CD4-positive, alpha-beta T cell (primary cell): ENCODE measurements around the gene UNC93A. TPM values are rescaled to one million over a fixed set of nuclear protein-coding genes. Genes with fewer than 3 reads are reported as not detected.

ENCODE experiments used
- ATAC-seq: fragments of 200-7000 bp; cut with Tn5 transposase; one replicate; pipeline ENCODE4 v1.10.0; 2022; ENCODE audit warnings: mild to moderate bottlenecking; ENCODE audit not compliant: poor library complexity
- CTCF ChIA-PET: fragments of 350-600 bp; sonication (Branson Sonifier 250); formaldehyde crosslinking; loops from one replicate; lab custom pipeline; 2021; ENCODE audit warnings: antibody characterized with exemption, inconsistent platforms; lab: Charles Lee
- POLR2A ChIA-PET: fragments of 350-600 bp; sonication (Branson Sonifier 250); formaldehyde crosslinking; loops from one replicate; lab custom pipeline; 2021; ENCODE audit warnings: antibody characterized with exemption, inconsistent platforms; lab: Charles Lee
- DNase-seq, 14 experiments: peaks; one replicate each; pipeline ENCODE4 v3.0.0-alpha.2; 2013 to 2020; ENCODE audit warnings: mixed read lengths in 2 of 14
- H3K27ac ChIP-seq, 2 donors: one replicate each; pipeline versions ENCODE4 v1.5.1 to v1.7.0; 2013; ENCODE audit warnings: low read length in 2 of 2, low read depth in 1 of 2, mild to moderate bottlenecking in 1 of 2
- H3K27me3 ChIP-seq, 2 experiments: 1 replicate in 1 of 2; 2 replicates in 1 of 2; pipeline versions ENCODE4 v1.6.1 to v1.7.0; 2013; ENCODE audit warnings: low read length in 2 of 2, control low read depth in 1 of 2, mild to moderate bottlenecking in 1 of 2, moderate library complexity in 1 of 2; ENCODE audit not compliant: insufficient read depth in 2 of 2, control insufficient read depth in 1 of 2
- H3K36me3 ChIP-seq: one replicate; pipeline ENCODE4 v1.6.1; 2013; ENCODE audit warnings: low read length, control low read depth; ENCODE audit not compliant: insufficient read depth
- H3K4me1 ChIP-seq: one replicate; pipeline ENCODE4 v1.6.1; 2013; ENCODE audit warnings: low read length, control low read depth; ENCODE audit not compliant: insufficient read depth
- H3K4me3 ChIP-seq: one replicate; pipeline ENCODE4 v1.5.1; 2013; ENCODE audit warnings: mild to moderate bottlenecking, low read length, moderate library complexity
- H3K9me3 ChIP-seq, 2 experiments: 1 replicate in 1 of 2; 2 replicates in 1 of 2; pipeline versions ENCODE4 v1.6.1 to v1.7.0; 2013; ENCODE audit warnings: low read length in 2 of 2, mild to moderate bottlenecking in 2 of 2, control low read depth in 1 of 2, moderate library complexity in 1 of 2; ENCODE audit not compliant: control insufficient read depth in 1 of 2, insufficient read depth in 1 of 2
- H3K27ac Mint-ChIP-seq: one replicate; pipeline ENCODE4 v1.8.0; 2020; ENCODE audit warnings: mixed read lengths
- H3K27me3 Mint-ChIP-seq: one replicate; pipeline ENCODE4 v1.8.0; 2021; ENCODE audit warnings: mixed read lengths
- H3K36me3 Mint-ChIP-seq: one replicate; pipeline ENCODE4 v1.8.0; 2021; ENCODE audit warnings: low read depth, mixed read lengths
- H3K4me1 Mint-ChIP-seq: one replicate; pipeline ENCODE4 v1.8.0; 2021; ENCODE audit warnings: low read depth, mixed read lengths
- H3K4me3 Mint-ChIP-seq: one replicate; pipeline ENCODE4 v1.8.0; 2020; ENCODE audit warnings: mild to moderate bottlenecking, mixed read lengths
- H3K9me3 Mint-ChIP-seq: one replicate; pipeline ENCODE4 v1.8.0; 2020; ENCODE audit warnings: mixed read lengths
- intact Hi-C, 2 experiments: fragments of 100-400 bp; cut with DNase I in 1 of 2; cut with micrococcal nuclease in 1 of 2; formaldehyde crosslinking; loops; one replicate each; pipeline versions ENCODE4 v1.15.1 to v1.9.0; 2023 to 2025; cut with DNase I, micrococcal nuclease
- total RNA-seq, 174 experiments: library from RNA in 2 of 174; stranded (reverse) in 2 of 174; gene quantifications; one replicate each; pipeline ENCODE4 v1.2.3 and lab custom pipeline; 2021 to 2026
- TF ChIP-seq, protein P1 (sequence below): fragments of 200-600 bp; IDR thresholded peaks from one replicate; pipeline ENCODE4 v1.8.0; 2022; ENCODE audit warnings: antibody characterized with exemption, mild to moderate bottlenecking

Gene UNC93A
- total RNA-seq, 2 experiments from 2014 or later, result not detected

DNA sequence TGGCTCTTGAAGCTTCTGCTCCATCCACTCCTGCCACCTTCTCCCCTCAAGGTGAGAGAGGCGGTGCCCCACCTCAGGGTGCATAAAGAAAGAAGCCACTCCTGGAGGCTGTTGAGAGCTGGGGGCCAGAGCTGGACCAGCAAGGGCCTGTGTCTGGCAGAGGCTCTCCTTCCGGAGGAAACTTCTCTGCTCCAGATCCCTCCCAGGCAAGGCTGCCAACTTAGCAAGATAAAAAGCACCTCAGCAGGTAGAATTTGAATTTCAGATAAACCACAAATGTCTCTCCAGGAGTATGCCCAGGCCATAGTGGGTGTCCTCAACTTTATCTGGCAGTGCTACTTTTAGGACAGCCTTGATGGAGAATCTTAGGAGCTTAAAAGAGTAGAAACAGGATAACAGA is 13.8 kb downstream of the UNC93A start:
- H3K27ac ChIP-seq, result no peak overlapping the region
- H3K9me3 Mint-ChIP-seq, result no peaks in the 10 kb centered on the region
- CTCF ChIA-PET, result no interaction called here
- POLR2A ChIA-PET, result no interaction called here
- no peaks in the 10 kb centered on the region for H3K27me3 ChIP-seq
- no peaks in the 10 kb centered on the region for H3K36me3 ChIP-seq
- peaks cover 13% of the 10 kb centered on the region for H3K27me3 Mint-ChIP-seq
- ATAC-seq, result no peak
- H3K4me3 ChIP-seq, result no peak overlapping the region
- peaks cover 0 to 5% of the 10 kb centered on the region in 2 experiments for H3K9me3 ChIP-seq
- no peak overlapping the region for H3K27ac Mint-ChIP-seq
- H3K4me1 ChIP-seq, result no peaks in the 10 kb centered on the region
- DNase-seq, result no peak
- intact Hi-C loops, result no loop called here
- TF ChIP-seq, protein P1, sequence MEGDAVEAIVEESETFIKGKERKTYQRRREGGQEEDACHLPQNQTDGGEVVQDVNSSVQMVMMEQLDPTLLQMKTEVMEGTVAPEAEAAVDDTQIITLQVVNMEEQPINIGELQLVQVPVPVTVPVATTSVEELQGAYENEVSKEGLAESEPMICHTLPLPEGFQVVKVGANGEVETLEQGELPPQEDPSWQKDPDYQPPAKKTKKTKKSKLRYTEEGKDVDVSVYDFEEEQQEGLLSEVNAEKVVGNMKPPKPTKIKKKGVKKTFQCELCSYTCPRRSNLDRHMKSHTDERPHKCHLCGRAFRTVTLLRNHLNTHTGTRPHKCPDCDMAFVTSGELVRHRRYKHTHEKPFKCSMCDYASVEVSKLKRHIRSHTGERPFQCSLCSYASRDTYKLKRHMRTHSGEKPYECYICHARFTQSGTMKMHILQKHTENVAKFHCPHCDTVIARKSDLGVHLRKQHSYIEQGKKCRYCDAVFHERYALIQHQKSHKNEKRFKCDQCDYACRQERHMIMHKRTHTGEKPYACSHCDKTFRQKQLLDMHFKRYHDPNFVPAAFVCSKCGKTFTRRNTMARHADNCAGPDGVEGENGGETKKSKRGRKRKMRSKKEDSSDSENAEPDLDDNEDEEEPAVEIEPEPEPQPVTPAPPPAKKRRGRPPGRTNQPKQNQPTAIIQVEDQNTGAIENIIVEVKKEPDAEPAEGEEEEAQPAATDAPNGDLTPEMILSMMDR, result no peak
- no peak overlapping the region for H3K4me3 Mint-ChIP-seq
- H3K36me3 Mint-ChIP-seq, result no peaks in the 10 kb centered on the region
- H3K4me1 Mint-ChIP-seq, result no peaks in the 10 kb centered on the region

DNA sequence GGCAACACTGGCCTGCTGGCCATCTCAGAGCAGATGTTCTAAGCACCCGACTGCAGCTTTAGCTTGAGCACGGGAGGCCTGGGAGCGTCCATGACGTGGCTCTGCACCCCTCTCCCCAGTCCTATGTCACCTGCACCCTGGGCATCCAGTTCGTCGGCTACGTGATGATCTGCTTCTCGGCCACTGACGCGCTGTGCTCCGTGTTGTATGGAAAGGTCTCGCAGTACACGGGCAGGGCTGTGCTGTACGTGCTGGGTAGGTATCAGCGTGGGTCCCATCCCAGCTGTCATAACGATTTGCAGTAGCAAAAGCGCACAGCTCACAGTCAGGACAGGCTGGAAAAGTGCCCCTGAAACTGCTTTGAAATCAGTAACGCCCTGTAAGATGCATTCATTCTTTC is 14.7 kb downstream of the UNC93A start:
- Mint-ChIP-seq H3K27me3 (peaks cover 12% of the 10 kb centered on the region), H3K4me3 (no peak overlapping the region), H3K36me3 (no peaks in the 10 kb centered on the region), H3K9me3 (no peaks in the 10 kb centered on the region), H3K4me1 (no peaks in the 10 kb centered on the region), H3K27ac (no peak overlapping the region)
- peaks cover 0 to 5% of the 10 kb centered on the region in 2 experiments for H3K9me3 ChIP-seq
- intact Hi-C loops, result no loop called here
- TF ChIP-seq, protein P1, result no peak
- CTCF ChIA-PET, result no interaction called here
- ATAC-seq (no peak), DNase-seq (no peak)
- no peaks in the 10 kb centered on the region for H3K27me3 ChIP-seq
- no peaks in the 10 kb centered on the region for H3K4me1 ChIP-seq
- no peaks in the 10 kb centered on the region for H3K36me3 ChIP-seq
- H3K4me3 ChIP-seq, result no peak overlapping the region
- no peak overlapping the region for H3K27ac ChIP-seq
- POLR2A ChIA-PET, result no interaction called here

DNA sequence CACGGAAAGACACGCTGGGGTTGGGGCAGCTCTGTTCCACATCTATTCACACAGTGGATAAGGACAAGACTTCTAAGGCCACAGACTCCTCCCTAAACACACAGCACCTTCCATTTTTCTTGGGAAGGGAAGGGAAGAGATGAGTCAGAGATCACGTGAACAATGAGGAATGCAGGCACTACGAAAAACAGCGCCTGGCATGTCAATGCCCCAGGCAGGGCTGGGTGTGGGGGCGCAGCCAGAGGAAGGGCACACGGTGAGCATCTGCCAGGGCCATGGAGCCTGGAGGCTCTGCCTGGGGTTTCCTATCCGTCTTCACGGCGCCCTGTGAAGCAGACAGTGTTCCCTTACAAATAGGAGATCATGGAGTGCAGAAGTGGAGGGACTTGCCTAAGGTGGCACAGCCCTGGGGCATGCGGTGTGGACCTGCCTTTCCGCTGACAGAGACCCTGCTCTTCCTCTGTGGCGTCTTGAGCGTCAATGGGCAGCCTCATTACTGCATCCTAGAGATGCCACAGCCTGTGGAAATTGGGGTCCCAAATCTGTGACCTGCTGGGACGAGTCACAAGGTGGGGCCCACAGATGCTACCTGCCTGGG is 15.4 kb downstream of the UNC93A start:
- H3K9me3 Mint-ChIP-seq, result no peaks in the 10 kb centered on the region
- Histone ChIP-seq H3K9me3 (peaks cover 0 to 5% of the 10 kb centered on the region in 2 experiments), H3K36me3 (no peaks in the 10 kb centered on the region), H3K4me3 (no peak overlapping the region), H3K27ac (no peak overlapping the region), H3K4me1 (no peaks in the 10 kb centered on the region), H3K27me3 (no peaks in the 10 kb centered on the region)
- CTCF ChIA-PET, result no interaction called here
- DNase-seq (no peak), ATAC-seq (no peak)
- H3K27me3 Mint-ChIP-seq, result peaks cover 12% of the 10 kb centered on the region
- no peak overlapping the region for H3K4me3 Mint-ChIP-seq
- no peaks in the 10 kb centered on the region for H3K4me1 Mint-ChIP-seq
- POLR2A ChIA-PET, result no interaction called here
- H3K36me3 Mint-ChIP-seq, result no peaks in the 10 kb centered on the region
- intact Hi-C loops, result no loop called here
- TF ChIP-seq, protein P1, result no peak
- no peak overlapping the region for H3K27ac Mint-ChIP-seq
